Right forelimb (tissue), 1 donor: ENCODE results near the gene RBMY1F.
"Not testable (repeated sequence)": the region's sequence is repeated elsewhere in the genome, so short reads cannot be mapped to it uniquely, and the experiment has no call there.

Experiments
- DNase-seq: peaks from one replicate; pipeline ENCODE4 v3.0.0-alpha.2; 2018

Gene RBMY1F

GRCh38 chrY:22182823-22183222 lies at the start of gene RBMY1F:
TSS of gene RBMY1F (minus strand) at chrY:22182923. CDS start at chrY:22180969, 1,954 bp downstream.
- DNase-seq: not testable (repeated sequence)

GRCh38 chrY:22151144-22151543 lies 31.6 kb downstream of the RBMY1F start:
- DNase-seq: not testable (repeated sequence)

GRCh38 chrY:22141011-22141695 lies 41.6 kb downstream of the RBMY1F start:
- DNase-seq: not testable (repeated sequence)

GRCh38 chrY:22134719-22135118 lies 48.0 kb downstream of the RBMY1F start:
- not testable (repeated sequence) for DNase-seq

GRCh38 chrY:22130494-22130893 lies 52.2 kb downstream of the RBMY1F start:
- DNase-seq: not testable (repeated sequence)
